Activated B cell treated with CpG ODN at 0.5 μM for 24 hours (primary cell): ENCODE results near the gene PTTG1IP. TPM values are rescaled to one million over a fixed set of nuclear protein-coding genes. Genes with fewer than 3 reads are reported as not detected.

Source experiments
- ATAC-seq: fragments of 200-7000 bp; cut with Tn5 transposase; one replicate; pipeline ENCODE4 v1.10.0; 2021; ENCODE audit warnings: low read depth, mild to moderate bottlenecking, moderate library complexity
- CTCF ChIA-PET: fragments of 350-600 bp; sonication (Branson Sonifier 250); formaldehyde crosslinking; loops from one replicate; lab custom pipeline; 2021; ENCODE audit warnings: antibody characterized with exemption; lab: Charles Lee
- POLR2A ChIA-PET: fragments of 350-600 bp; sonication (Branson Sonifier 250); formaldehyde crosslinking; loops from one replicate; lab custom pipeline; 2021; ENCODE audit warnings: antibody characterized with exemption; lab: Charles Lee
- DNase-seq: peaks from one replicate; pipeline ENCODE4 v3.0.0; 2022
- H3K27ac Mint-ChIP-seq: one replicate; pipeline ENCODE4 v1.8.0; 2020; ENCODE audit warnings: mixed read lengths
- H3K27me3 Mint-ChIP-seq: one replicate; pipeline ENCODE4 v1.8.0; 2021; ENCODE audit warnings: mixed read lengths
- H3K36me3 Mint-ChIP-seq: one replicate; pipeline ENCODE4 v1.8.0; 2021; ENCODE audit warnings: low read depth, mixed read lengths
- H3K4me1 Mint-ChIP-seq: one replicate; pipeline ENCODE4 v1.8.0; 2021; ENCODE audit warnings: mixed read lengths
- H3K4me3 Mint-ChIP-seq: one replicate; pipeline ENCODE4 v1.8.0; 2020; ENCODE audit warnings: mild to moderate bottlenecking, mixed read lengths
- H3K9me3 Mint-ChIP-seq: one replicate; pipeline ENCODE4 v1.8.0; 2020; ENCODE audit warnings: mixed read lengths
- intact Hi-C: fragments of 100-400 bp; cut with micrococcal nuclease; formaldehyde crosslinking; loops from one replicate; pipeline ENCODE4 v1.15.1; 2024
- total RNA-seq: library from RNA; stranded (reverse); gene quantifications from 2 replicates; pipeline ENCODE4 v1.2.3, GENCODE V29; 2022
- TF ChIP-seq, protein P1 (sequence below): fragments of 200-600 bp; IDR thresholded peaks from one replicate; pipeline ENCODE4 v1.8.0; 2022; ENCODE audit warnings: antibody characterized with exemption, mild to moderate bottlenecking

The PTTG1IP gene
- total RNA-seq, 1 donor from 2014 or later: 36.6 TPM

DNA sequence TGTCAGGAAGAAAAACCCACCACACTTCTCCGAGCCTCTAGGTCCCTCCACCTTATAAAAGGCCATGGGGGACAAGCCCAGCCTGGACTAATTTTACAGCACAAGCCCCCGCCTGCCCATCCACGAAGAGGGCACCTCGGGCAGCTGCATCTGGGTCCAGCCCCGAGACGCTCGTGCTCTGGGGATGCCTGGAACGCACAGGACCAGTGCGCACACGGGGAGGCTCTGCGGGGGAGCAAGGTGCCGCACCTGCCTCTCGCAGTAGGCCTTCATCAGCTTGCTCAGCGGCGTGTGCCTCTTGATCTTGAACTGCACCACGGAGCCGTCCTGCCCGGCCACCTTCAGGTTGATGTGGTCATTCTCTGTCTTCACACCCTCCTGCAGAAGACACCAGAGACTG is 59.8 kb downstream of the PTTG1IP start:
- no peak overlapping the region for H3K4me3 Mint-ChIP-seq
- DNase-seq (no peak), ATAC-seq (no peak)
- intact Hi-C loops: loop anchor here (10.0 kb wide), 1 partner anchor 261 kb away; the partner anchor contains the start of gene ADARB1
- TF ChIP-seq, protein P1, sequence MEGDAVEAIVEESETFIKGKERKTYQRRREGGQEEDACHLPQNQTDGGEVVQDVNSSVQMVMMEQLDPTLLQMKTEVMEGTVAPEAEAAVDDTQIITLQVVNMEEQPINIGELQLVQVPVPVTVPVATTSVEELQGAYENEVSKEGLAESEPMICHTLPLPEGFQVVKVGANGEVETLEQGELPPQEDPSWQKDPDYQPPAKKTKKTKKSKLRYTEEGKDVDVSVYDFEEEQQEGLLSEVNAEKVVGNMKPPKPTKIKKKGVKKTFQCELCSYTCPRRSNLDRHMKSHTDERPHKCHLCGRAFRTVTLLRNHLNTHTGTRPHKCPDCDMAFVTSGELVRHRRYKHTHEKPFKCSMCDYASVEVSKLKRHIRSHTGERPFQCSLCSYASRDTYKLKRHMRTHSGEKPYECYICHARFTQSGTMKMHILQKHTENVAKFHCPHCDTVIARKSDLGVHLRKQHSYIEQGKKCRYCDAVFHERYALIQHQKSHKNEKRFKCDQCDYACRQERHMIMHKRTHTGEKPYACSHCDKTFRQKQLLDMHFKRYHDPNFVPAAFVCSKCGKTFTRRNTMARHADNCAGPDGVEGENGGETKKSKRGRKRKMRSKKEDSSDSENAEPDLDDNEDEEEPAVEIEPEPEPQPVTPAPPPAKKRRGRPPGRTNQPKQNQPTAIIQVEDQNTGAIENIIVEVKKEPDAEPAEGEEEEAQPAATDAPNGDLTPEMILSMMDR: no peak
- H3K9me3 Mint-ChIP-seq: no peaks in the 10 kb centered on the region
- H3K27ac Mint-ChIP-seq: no peak overlapping the region
- no peaks in the 10 kb centered on the region for H3K27me3 Mint-ChIP-seq
- ChIA-PET CTCF (no interaction called here), POLR2A (interaction anchor here (0.5 kb wide), 1 partner anchor 70 kb away, joined by 4 read pairs; no protein-coding TSS in a partner anchor)
- H3K4me1 Mint-ChIP-seq: peaks cover 14% of the 10 kb centered on the region
- H3K36me3 Mint-ChIP-seq: peaks cover 42% of the 10 kb centered on the region

- CTCF ChIA-PET: no interaction called here
- intact Hi-C loops: loop anchor here (10.0 kb wide), 1 partner anchor 262 kb away; the partner anchor contains the start of gene ADARB1
- POLR2A ChIA-PET: interaction anchor here (0.5 kb wide), 1 partner anchor 70 kb away, joined by 4 read pairs; no protein-coding TSS in a partner anchor
- Mint-ChIP-seq H3K36me3 (peaks cover 47% of the 10 kb centered on the region), H3K27me3 (no peaks in the 10 kb centered on the region), H3K4me3 (no peak overlapping the region), H3K27ac (no peak overlapping the region), H3K4me1 (peaks cover 14% of the 10 kb centered on the region), H3K9me3 (no peaks in the 10 kb centered on the region)
- TF ChIP-seq, protein P1: no peak
- ATAC-seq: no peak
- no peak for DNase-seq
Measured at GRCh38 chr21:44813149-44813548, 60.3 kb downstream of the PTTG1IP start.

- TF ChIP-seq, protein P1: no peak
- Mint-ChIP-seq H3K9me3 (no peaks in the 10 kb centered on the region), H3K4me1 (peaks cover 14% of the 10 kb centered on the region), H3K27me3 (no peaks in the 10 kb centered on the region), H3K4me3 (no peak overlapping the region), H3K36me3 (peaks cover 50% of the 10 kb centered on the region), H3K27ac (no peak overlapping the region)
- CTCF ChIA-PET: no interaction called here
- intact Hi-C loops: loop anchor here (10.0 kb wide), 1 partner anchor 262 kb away; the partner anchor contains the start of gene ADARB1
- POLR2A ChIA-PET: no interaction called here
- DNase-seq (no peak), ATAC-seq (no peak)
Measured at GRCh38 chr21:44812640-44813039, 60.9 kb downstream of the PTTG1IP start.

DNA sequence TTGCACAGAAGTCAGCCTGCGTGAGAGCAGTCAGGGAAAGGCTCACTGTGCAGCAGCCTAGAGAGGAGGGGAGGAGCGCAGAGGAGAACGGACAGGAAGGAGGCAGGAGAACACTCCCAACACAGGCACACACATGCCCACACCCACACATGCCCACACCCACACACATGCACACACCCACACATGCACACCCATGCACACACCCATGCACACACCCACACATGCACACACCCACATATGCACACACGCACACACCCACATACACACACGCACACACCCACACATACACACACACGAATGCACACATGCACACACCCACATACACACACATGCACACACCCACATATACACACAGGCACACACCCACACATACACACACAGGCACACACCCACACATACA is 62.7 kb downstream of the PTTG1IP start:
- DNase-seq (no peak), ATAC-seq (no peak)
- Mint-ChIP-seq H3K4me3 (no peak overlapping the region), H3K36me3 (peaks cover 64% of the 10 kb centered on the region), H3K9me3 (no peaks in the 10 kb centered on the region), H3K27ac (no peak overlapping the region), H3K4me1 (peaks cover 6% of the 10 kb centered on the region), H3K27me3 (no peaks in the 10 kb centered on the region)
- TF ChIP-seq, protein P1: no peak
- intact Hi-C loops: loop anchor here (10.0 kb wide), 1 partner anchor 264 kb away; the partner anchor contains the start of gene ADARB1
- ChIA-PET CTCF (no interaction called here), POLR2A (no interaction called here)

GRCh38 chr21:44805859-44806258 is 67.6 kb downstream of the PTTG1IP start:
- peaks cover 71% of the 10 kb centered on the region for H3K36me3 Mint-ChIP-seq
- DNase-seq: no peak
- H3K27ac Mint-ChIP-seq: no peak overlapping the region
- POLR2A ChIA-PET: no interaction called here
- TF ChIP-seq, protein P1: no peak
- H3K9me3 Mint-ChIP-seq: no peaks in the 10 kb centered on the region
- H3K4me3 Mint-ChIP-seq: no peak overlapping the region
- intact Hi-C loops: no loop called here
- no peaks in the 10 kb centered on the region for H3K27me3 Mint-ChIP-seq
- ATAC-seq: no peak
- H3K4me1 Mint-ChIP-seq: peaks cover 15% of the 10 kb centered on the region
- CTCF ChIA-PET: interaction anchor here (1.2 kb wide), 1 partner anchor 13 kb away, joined by 4 read pairs; no protein-coding TSS in a partner anchor
